Middle frontal gyrus (tissue), 1 donor: ENCODE data around the gene ACVR2B.

Source experiments
- DNase-seq: peaks from one replicate; pipeline ENCODE4 v3.0.0-alpha.2; 2015; ENCODE audit warnings: low spot score; ENCODE audit errors: extremely low spot score

ACVR2B gene

GRCh38 chr3:38458796-38459498 lies 5.3 kb downstream of the ACVR2B start:
- no peak for DNase-seq

- no peak for DNase-seq
Measured at GRCh38 chr3:38459499-38460048, 5.9 kb downstream of the ACVR2B start.

- no peak for DNase-seq
Measured at GRCh38 chr3:38460377-38461270, 6.9 kb downstream of the ACVR2B start.

- DNase-seq = no peak
Measured at GRCh38 chr3:38465588-38466154, 12.0 kb downstream of the ACVR2B start.

GRCh38 chr3:38468765-38469164 lies 15.1 kb downstream of the ACVR2B start:
- no peak for DNase-seq

- DNase-seq = no peak
Measured at GRCh38 chr3:38469852-38470251, 16.2 kb downstream of the ACVR2B start.

GRCh38 chr3:38471260-38471857 lies 17.7 kb downstream of the ACVR2B start:
- DNase-seq = no peak

GRCh38 chr3:38472342-38472741 lies 18.7 kb downstream of the ACVR2B start:
- DNase-seq = no peak

GRCh38 chr3:38473229-38473628 lies 19.5 kb downstream of the ACVR2B start:
- no peak for DNase-seq

GRCh38 chr3:38474928-38475605 lies 21.4 kb downstream of the ACVR2B start:
- no peak for DNase-seq

- no peak for DNase-seq
Measured at GRCh38 chr3:38475716-38476115, 22.0 kb downstream of the ACVR2B start.

- DNase-seq = no peak
Measured at GRCh38 chr3:38476157-38476756, 22.6 kb downstream of the ACVR2B start.

GRCh38 chr3:38477057-38477820 lies 23.5 kb downstream of the ACVR2B start:
- no peak for DNase-seq

GRCh38 chr3:38477839-38478450 lies 24.3 kb downstream of the ACVR2B start:
- no peak for DNase-seq

GRCh38 chr3:38478901-38479300 lies 25.2 kb downstream of the ACVR2B start:
- DNase-seq = no peak

GRCh38 chr3:38479431-38480092 lies 25.9 kb downstream of the ACVR2B start:
- DNase-seq = peak; percentile 71

- no peak for DNase-seq
Measured at GRCh38 chr3:38480093-38480445, 26.4 kb downstream of the ACVR2B start.

GRCh38 chr3:38480930-38481329 lies 27.2 kb downstream of the ACVR2B start:
- DNase-seq = no peak

- no peak for DNase-seq
Measured at GRCh38 chr3:38482951-38483350, 29.3 kb downstream of the ACVR2B start.
